Neuronal stem cell (in vitro differentiated cells): ENCODE results near the gene MYO16.

Source experiments
- DNase-seq: peaks from one replicate; pipeline ENCODE4 v3.0.0-alpha.2; 2013; ENCODE audit warnings: low spot score
- H2AFZ ChIP-seq: one replicate; pipeline ENCODE4 v1.6.1; 2013; ENCODE audit warnings: mild to moderate bottlenecking, low read length, inconsistent platforms
- H2AK5ac ChIP-seq: 2 replicates; pipeline ENCODE4 v1.6.1; 2013; ENCODE audit warnings: low read depth, mild to moderate bottlenecking, inconsistent platforms, low read length, moderate library complexity, mixed read lengths
- H2BK120ac ChIP-seq: 2 replicates; pipeline ENCODE4 v1.6.1; 2013; ENCODE audit warnings: low read depth, mild to moderate bottlenecking, inconsistent platforms, low read length, moderate library complexity, mixed read lengths
- H2BK12ac ChIP-seq: one replicate; pipeline ENCODE4 v1.6.1; 2013; ENCODE audit warnings: low read length, inconsistent platforms
- H2BK15ac ChIP-seq: 2 replicates; pipeline ENCODE4 v1.6.1; 2013; ENCODE audit warnings: mild to moderate bottlenecking, low read length, inconsistent platforms, mixed read lengths
- H2BK5ac ChIP-seq: one replicate; pipeline ENCODE4 v1.6.1; 2013; ENCODE audit warnings: inconsistent platforms, mild to moderate bottlenecking, low read length, moderate library complexity
- H3K14ac ChIP-seq: one replicate; pipeline ENCODE4 v1.6.1; 2013; ENCODE audit warnings: low read length, inconsistent platforms
- H3K18ac ChIP-seq: 2 replicates; pipeline ENCODE4 v1.6.1; 2013; ENCODE audit warnings: low read length, inconsistent platforms
- H3K23ac ChIP-seq: 2 replicates; pipeline ENCODE4 v1.6.1; 2013; ENCODE audit warnings: low read depth, mild to moderate bottlenecking, mixed read lengths, low read length, inconsistent platforms; ENCODE audit not compliant: poor library complexity
- H3K27ac ChIP-seq: replicated peaks from 3 replicates; pipeline ENCODE4 v1.5.1; 2013; ENCODE audit warnings: low read length, inconsistent platforms
- H3K27me3 ChIP-seq, 3 experiments: 2 replicates each; pipeline ENCODE4 v1.6.1; 2013; ENCODE audit warnings: low read length in 3 of 3, mild to moderate bottlenecking in 2 of 3, inconsistent platforms in 1 of 3, low read depth in 1 of 3, mixed read lengths in 1 of 3, moderate library complexity in 1 of 3; ENCODE audit not compliant: control insufficient read depth in 3 of 3, insufficient read depth in 3 of 3
- H3K36me3 ChIP-seq, 2 donors: replicated peaks in 1 of 2; 2 replicates each; pipeline ENCODE4 v1.6.1; 2013; ENCODE audit warnings: low read length in 2 of 2; ENCODE audit not compliant: control insufficient read depth in 2 of 2, insufficient read depth in 2 of 2
- H3K4ac ChIP-seq: 2 replicates; pipeline ENCODE4 v1.6.1; 2013; ENCODE audit warnings: inconsistent platforms, mild to moderate bottlenecking, low read length, moderate library complexity
- H3K4me1 ChIP-seq, 2 donors: 1 replicate in 1 of 2; 2 replicates in 1 of 2; pipeline ENCODE4 v1.6.1; 2013; ENCODE audit warnings: low read length in 2 of 2, low read depth in 1 of 2; ENCODE audit not compliant: control insufficient read depth in 2 of 2, insufficient read depth in 1 of 2
- H3K4me2 ChIP-seq: one replicate; pipeline ENCODE4 v1.6.1; 2013; ENCODE audit warnings: mild to moderate bottlenecking, low read length, inconsistent platforms; ENCODE audit not compliant: insufficient read depth, poor library complexity, severe bottlenecking
- H3K4me3 ChIP-seq, 2 donors: 2 replicates each; pipeline ENCODE4 v1.5.1; 2013; ENCODE audit warnings: low read length in 2 of 2, mild to moderate bottlenecking in 2 of 2, inconsistent platforms in 1 of 2, moderate library complexity in 1 of 2
- H3K79me1 ChIP-seq: one replicate; pipeline ENCODE4 v1.6.1; 2013; ENCODE audit warnings: low read depth, mild to moderate bottlenecking, inconsistent platforms, low read length, moderate library complexity
- H3K9ac ChIP-seq: one replicate; pipeline ENCODE4 v1.6.1; 2013; ENCODE audit warnings: mild to moderate bottlenecking, low read depth, low read length, inconsistent platforms; ENCODE audit not compliant: poor library complexity
- H3K9me3 ChIP-seq, 2 donors: replicated peaks in 1 of 2; 2 replicates each; pipeline versions ENCODE3 to v1.6.1; 2013; ENCODE audit warnings: low read length in 2 of 2, mild to moderate bottlenecking in 2 of 2, inconsistent platforms in 1 of 2, low read depth in 1 of 2, mixed read lengths in 1 of 2, moderate library complexity in 1 of 2; ENCODE audit not compliant: control insufficient read depth in 2 of 2, insufficient read depth in 1 of 2
- H4K8ac ChIP-seq: one replicate; pipeline ENCODE4 v1.6.1; 2013; ENCODE audit warnings: low read depth, mild to moderate bottlenecking, inconsistent platforms, low read length, moderate library complexity
- H4K91ac ChIP-seq: one replicate; pipeline ENCODE4 v1.6.1; 2013; ENCODE audit warnings: low read length, low read depth, mild to moderate bottlenecking, inconsistent platforms; ENCODE audit not compliant: poor library complexity
- WGBS, 2 donors: extraction: QIAGEN DNeasy Blood & Tissue Kit; methylation state at CpG; one replicate each; pipeline ENCODE4 v1.1.7; 2013; ENCODE audit warnings: missing lambda C conversion rate in 2 of 2, mixed read lengths in 1 of 2; ENCODE audit not compliant: insufficient read length in 2 of 2, insufficient replicate concordance in 1 of 2; ENCODE audit errors: extremely low coverage in 2 of 2; 5-methylcytosine and 5-hydroxymethylcytosine counted together

The MYO16 gene

GRCh38 chr13:108833531-108833930 is 204.1 kb downstream of the MYO16 start:
- no CpG with 5 or more reads among the region's 1 CpG for WGBS, 2 donors

GRCh38 chr13:108834193-108834592 is 204.8 kb downstream of the MYO16 start:
- no peak overlapping the region for H2AK5ac ChIP-seq

More at GRCh38 chr13:108833531-108833930, 204.1 kb downstream of the MYO16 start:
- no peaks in the 10 kb centered on the region for H3K4me1 ChIP-seq
- H2BK15ac ChIP-seq, result no peak overlapping the region
- H3K23ac ChIP-seq, result no peak overlapping the region
- no peaks in the 10 kb centered on the region for H3K27me3 ChIP-seq
- no peak overlapping the region for H3K14ac ChIP-seq
- no peak overlapping the region for H3K4me2 ChIP-seq
- peaks cover 1 to 13% of the 10 kb centered on the region in 2 donors for H3K9me3 ChIP-seq
- H2AK5ac ChIP-seq, result no peak overlapping the region
- H2BK12ac ChIP-seq, result no peak overlapping the region
- no peak overlapping the region for H3K4ac ChIP-seq
- no peak overlapping the region for H3K4me3 ChIP-seq
- no peak overlapping the region for H3K9ac ChIP-seq
- DNase-seq, result no peak
- no peak overlapping the region for H3K18ac ChIP-seq
- H2BK120ac ChIP-seq, result no peak overlapping the region
- no peak overlapping the region for H3K27ac ChIP-seq
- no peak overlapping the region for H2BK5ac ChIP-seq
- no peaks in the 10 kb centered on the region for H3K36me3 ChIP-seq
- no peak overlapping the region for H2AFZ ChIP-seq
- no peak overlapping the region for H4K91ac ChIP-seq
- H4K8ac ChIP-seq, result no peak overlapping the region
- no peaks in the 10 kb centered on the region for H3K79me1 ChIP-seq

GRCh38 chr13:108835083-108835482 is 205.7 kb downstream of the MYO16 start:
- H2BK15ac ChIP-seq, result no peak overlapping the region
- H3K4me1 ChIP-seq, result no peaks in the 10 kb centered on the region
- no peak overlapping the region for H4K91ac ChIP-seq
- H3K4me3 ChIP-seq, result no peak overlapping the region
- DNase-seq, result no peak
- no peak overlapping the region for H2AK5ac ChIP-seq
- no peak overlapping the region for H3K9ac ChIP-seq
- H3K27me3 ChIP-seq, result no peaks in the 10 kb centered on the region
- H3K79me1 ChIP-seq, result no peaks in the 10 kb centered on the region
- no peaks in the 10 kb centered on the region for H3K36me3 ChIP-seq
- H2BK5ac ChIP-seq, result no peak overlapping the region
- no peak overlapping the region for H4K8ac ChIP-seq
- H3K23ac ChIP-seq, result no peak overlapping the region
- H3K18ac ChIP-seq, result no peak overlapping the region
- no CpG with 5 or more reads among the region's 3 CpGs for WGBS, 2 donors
- H2BK12ac ChIP-seq, result no peak overlapping the region
- H2AFZ ChIP-seq, result no peak overlapping the region
- peaks cover 0 to 7% of the 10 kb centered on the region in 2 donors for H3K9me3 ChIP-seq
- H3K4me2 ChIP-seq, result no peak overlapping the region
- H3K14ac ChIP-seq, result no peak overlapping the region
- no peak overlapping the region for H2BK120ac ChIP-seq
- H3K4ac ChIP-seq, result no peak overlapping the region
- no peak overlapping the region for H3K27ac ChIP-seq

More at GRCh38 chr13:108834193-108834592, 204.8 kb downstream of the MYO16 start:
- Histone ChIP-seq H3K4ac (no peak overlapping the region), H3K4me3 (no peak overlapping the region), H3K18ac (no peak overlapping the region), H3K27ac (no peak overlapping the region), H3K9me3 (peaks cover 0 to 7% of the 10 kb centered on the region in 2 donors), H3K36me3 (no peaks in the 10 kb centered on the region), H2BK120ac (no peak overlapping the region), H3K14ac (no peak overlapping the region), H3K27me3 (no peaks in the 10 kb centered on the region), H3K4me2 (no peak overlapping the region), H2BK12ac (no peak overlapping the region), H3K79me1 (no peaks in the 10 kb centered on the region), H2AFZ (no peak overlapping the region), H3K23ac (no peak overlapping the region), H2BK5ac (no peak overlapping the region), H4K91ac (no peak overlapping the region), H3K9ac (no peak overlapping the region), H4K8ac (no peak overlapping the region), H2BK15ac (no peak overlapping the region), H3K4me1 (no peaks in the 10 kb centered on the region)
- no CpG with 5 or more reads among the region's 1 CpG for WGBS, 2 donors
- DNase-seq, result no peak

- H3K9me3 ChIP-seq, result no peaks in the 10 kb centered on the region
- no peak overlapping the region for H3K14ac ChIP-seq
- H2BK12ac ChIP-seq, result no peak overlapping the region
- H3K4me3 ChIP-seq, result no peak overlapping the region
- H3K18ac ChIP-seq, result no peak overlapping the region
- H2AFZ ChIP-seq, result no peak overlapping the region
- H3K4me1 ChIP-seq, result no peaks in the 10 kb centered on the region
- WGBS, 2 donors, result no CpG with 5 or more reads among the region's 4 CpGs
- no peaks in the 10 kb centered on the region for H3K36me3 ChIP-seq
- H3K9ac ChIP-seq, result no peak overlapping the region
- no peak overlapping the region for H3K4me2 ChIP-seq
- no peak overlapping the region for H4K91ac ChIP-seq
- no peak for DNase-seq
- no peak overlapping the region for H2BK120ac ChIP-seq
- H2BK5ac ChIP-seq, result no peak overlapping the region
- H3K79me1 ChIP-seq, result no peaks in the 10 kb centered on the region
- H3K27me3 ChIP-seq, result no peaks in the 10 kb centered on the region
- H3K4ac ChIP-seq, result no peak overlapping the region
- no peak overlapping the region for H4K8ac ChIP-seq
- H2AK5ac ChIP-seq, result no peak overlapping the region
- no peak overlapping the region for H3K27ac ChIP-seq
- H3K23ac ChIP-seq, result no peak overlapping the region
- no peak overlapping the region for H2BK15ac ChIP-seq
Measured at GRCh38 chr13:108850691-108851090, 221.3 kb downstream of the MYO16 start.
